NCI-H460 (cell line): ENCODE results near the gene JPH4. TPM values are rescaled to one million over a fixed set of nuclear protein-coding genes. Genes with fewer than 3 reads are reported as not detected.
"Not testable (repeated sequence)": the region's sequence is repeated elsewhere in the genome, so short reads cannot be mapped to it uniquely, and the experiment has no call there.

Experiments
- DNase-seq: peaks from one replicate; pipeline ENCODE4 v3.0.0-alpha.2; 2016; ENCODE audit warnings: low read depth; ENCODE audit errors: extremely low read depth
- total RNA-seq: library from RNA; depleted of rRNA; stranded (reverse); fragments of >200 nt; shearing (Covaris generic); gene quantifications from 2 replicates; pipeline ENCODE4 v1.2.3, GENCODE V29; 2014

JPH4 gene
- total RNA-seq, 1 experiment from 2014 or later: not detected

GRCh38 chr14:23609411-23610089 lies 31.0 kb upstream of the JPH4 start:
- DNase-seq: not testable (repeated sequence)

GRCh38 chr14:23609001-23609400 lies 30.4 kb upstream of the JPH4 start:
- DNase-seq: no peak

GRCh38 chr14:23608454-23608853 lies 29.9 kb upstream of the JPH4 start:
- no peak for DNase-seq

- no peak for DNase-seq
Observed at GRCh38 chr14:23605931-23606585, 27.5 kb upstream of the JPH4 start.

- no peak for DNase-seq
Observed at GRCh38 chr14:23604675-23605170, 26.1 kb upstream of the JPH4 start.

GRCh38 chr14:23604148-23604547 lies 25.6 kb upstream of the JPH4 start:
- no peak for DNase-seq

GRCh38 chr14:23603103-23603502 lies 24.5 kb upstream of the JPH4 start:
- no peak for DNase-seq

GRCh38 chr14:23602181-23603095 lies 23.8 kb upstream of the JPH4 start:
- no peak for DNase-seq

GRCh38 chr14:23601845-23602180 lies 23.2 kb upstream of the JPH4 start:
- DNase-seq: no peak

- no peak for DNase-seq
Observed at GRCh38 chr14:23601424-23601823, 22.8 kb upstream of the JPH4 start.

GRCh38 chr14:23600806-23601205 lies 22.2 kb upstream of the JPH4 start:
- DNase-seq: no peak

- no peak for DNase-seq
Observed at GRCh38 chr14:23600322-23600707, 21.7 kb upstream of the JPH4 start.

- not testable (repeated sequence) for DNase-seq
Observed at GRCh38 chr14:23594191-23594590, 15.6 kb upstream of the JPH4 start.

GRCh38 chr14:23590198-23590597 lies 11.6 kb upstream of the JPH4 start:
- no peak for DNase-seq

GRCh38 chr14:23589606-23590005 lies 11.0 kb upstream of the JPH4 start:
- no peak for DNase-seq

- DNase-seq: peak; percentile 86
Observed at GRCh38 chr14:23588884-23589598, 10.5 kb upstream of the JPH4 start.

- not testable (repeated sequence) for DNase-seq
Observed at GRCh38 chr14:23584527-23585203, 6.1 kb upstream of the JPH4 start.

GRCh38 chr14:23583761-23584526 lies 5.4 kb upstream of the JPH4 start:
- not testable (repeated sequence) for DNase-seq
